Mesendoderm (in vitro differentiated cells): Measurements from ENCODE around the gene GDI1.

Experiments
- DNase-seq: peaks from one replicate; pipeline ENCODE4 v3.0.0; 2013
- H2AK5ac ChIP-seq: 2 replicates; pipeline ENCODE4 v1.6.1; 2013; ENCODE audit warnings: low read length, inconsistent platforms
- H2BK120ac ChIP-seq: 2 replicates; pipeline ENCODE4 v1.6.1; 2013; ENCODE audit warnings: low read depth, mild to moderate bottlenecking, low read length, moderate library complexity, mixed read lengths
- H2BK15ac ChIP-seq: replicated peaks from 2 replicates; pipeline ENCODE4 v1.6.1; 2013; ENCODE audit warnings: low read depth, mild to moderate bottlenecking, moderate library complexity
- H2BK5ac ChIP-seq: 2 replicates; pipeline ENCODE4 v1.6.1; 2013; ENCODE audit warnings: low read length, inconsistent platforms
- H3K18ac ChIP-seq: 2 replicates; pipeline ENCODE4 v1.6.1; 2013; ENCODE audit warnings: mild to moderate bottlenecking, low read length, mixed read lengths
- H3K23ac ChIP-seq: one replicate; pipeline ENCODE4 v1.6.1; 2013; ENCODE audit warnings: low read length
- H3K27ac ChIP-seq: 2 replicates; pipeline ENCODE4 v1.5.1; 2013; ENCODE audit warnings: low read depth, mild to moderate bottlenecking, inconsistent platforms, low read length, moderate library complexity
- H3K27me3 ChIP-seq: 2 replicates; pipeline ENCODE4 v1.6.1; 2013; ENCODE audit warnings: low read length, control low read depth, mild to moderate bottlenecking, inconsistent platforms; ENCODE audit not compliant: insufficient read depth, poor library complexity
- H3K36me3 ChIP-seq: 2 replicates; pipeline ENCODE4 v1.6.1; 2013; ENCODE audit warnings: low read length, inconsistent platforms; ENCODE audit not compliant: control insufficient read depth, insufficient read depth
- H3K4ac ChIP-seq: one replicate; pipeline ENCODE4 v1.6.1; 2013; ENCODE audit warnings: low read depth, mild to moderate bottlenecking, low read length, moderate library complexity
- H3K4me1 ChIP-seq: 2 replicates; pipeline ENCODE4 v1.6.1; 2013; ENCODE audit warnings: low read depth, low read length, inconsistent platforms; ENCODE audit not compliant: control insufficient read depth
- H3K4me2 ChIP-seq: 2 replicates; pipeline ENCODE4 v1.6.1; 2013; ENCODE audit warnings: low read length
- H3K4me3 ChIP-seq: 2 replicates; pipeline ENCODE4 v1.5.1; 2013; ENCODE audit warnings: mild to moderate bottlenecking, low read length
- H3K56ac ChIP-seq: one replicate; pipeline ENCODE4 v1.6.1; 2013; ENCODE audit warnings: low read length
- H3K79me1 ChIP-seq: 2 replicates; pipeline ENCODE4 v1.6.1; 2013; ENCODE audit warnings: low read length, inconsistent platforms
- H3K79me2 ChIP-seq: 2 replicates; pipeline ENCODE4 v1.6.1; 2013; ENCODE audit warnings: mild to moderate bottlenecking, low read length; ENCODE audit not compliant: control insufficient read depth, insufficient read depth
- H3K9ac ChIP-seq: 2 replicates; pipeline ENCODE4 v1.6.1; 2013; ENCODE audit warnings: low read length, inconsistent platforms
- H4K5ac ChIP-seq: one replicate; pipeline ENCODE4 v1.6.1; 2013; ENCODE audit warnings: low read length
- H4K8ac ChIP-seq: one replicate; pipeline ENCODE4 v1.6.1; 2013; ENCODE audit warnings: low read depth, mild to moderate bottlenecking, control low read depth, low read length, moderate library complexity
- WGBS: extraction: QIAGEN DNeasy Blood & Tissue Kit; methylation state at CpG from one replicate; pipeline ENCODE4 v1.1.7; 2013; ENCODE audit warnings: low lambda C conversion rate, missing lambda C conversion rate; ENCODE audit not compliant: insufficient coverage; ENCODE audit errors: extremely low coverage; 5-methylcytosine and 5-hydroxymethylcytosine counted together

Gene GDI1

GRCh38 chrX:154426916-154427770 is 9.8 kb upstream of the GDI1 start:
- no peak for DNase-seq
- no CpG with 5 or more reads among the region's 13 CpGs for WGBS
- Histone ChIP-seq H4K8ac (no peak overlapping the region), H3K4me3 (no peak overlapping the region), H3K27ac (no peak overlapping the region), H3K4me2 (no peak overlapping the region), H3K9ac (no peak overlapping the region), H2BK15ac (no peak overlapping the region), H2AK5ac (no peak overlapping the region), H2BK5ac (no peak overlapping the region), H3K56ac (no peak overlapping the region), H3K79me2 (no peaks in the 10 kb centered on the region), H3K79me1 (no peaks in the 10 kb centered on the region), H4K5ac (no peak overlapping the region), H3K27me3 (no peaks in the 10 kb centered on the region), H3K23ac (no peak overlapping the region), H2BK120ac (no peak overlapping the region), H3K4me1 (no peaks in the 10 kb centered on the region), H3K4ac (no peak overlapping the region), H3K18ac (no peak overlapping the region), H3K36me3 (no peaks in the 10 kb centered on the region)

- Histone ChIP-seq H3K27ac (no peak within 1 kb of the TSS), H4K5ac (no peak within 1 kb of the TSS), H3K4me1 (no peaks in the 10 kb centered on the region), H3K4ac (peak within 1 kb of the TSS; percentile 90), H3K23ac (no peak within 1 kb of the TSS), H3K27me3 (no peaks in the 10 kb centered on the region), H4K8ac (peak within 1 kb of the TSS; percentile 66), H3K18ac (peak within 1 kb of the TSS; percentile 83), H3K56ac (peak within 1 kb of the TSS; percentile 85), H2AK5ac (no peak within 1 kb of the TSS), H2BK15ac (no peak within 1 kb of the TSS), H3K4me3 (peak within 1 kb of the TSS; percentile 53), H3K79me2 (no peaks in the 10 kb centered on the region), H2BK120ac (no peak within 1 kb of the TSS), H2BK5ac (no peak within 1 kb of the TSS), H3K36me3 (no peaks in the 10 kb centered on the region), H3K9ac (peak within 1 kb of the TSS; percentile 75), H3K4me2 (peak within 1 kb of the TSS; percentile 51), H3K79me1 (no peaks in the 10 kb centered on the region)
- DNase-seq, result peak; percentile 96
- WGBS, result no CpG with 5 or more reads among the region's 87 CpGs
These were observed 8.5 kb upstream of the GDI1 start, which contains the start of gene ATP6AP1 for GRCh38 chrX:154428176-154429171. Gene ATP6AP1, plus strand, starts transcription at chrX:154428677. Its CDS starts 16 bp downstream, at chrX:154428693.

GRCh38 chrX:154429711-154430110 is 7.2 kb upstream of the GDI1 start:
- H3K79me2 ChIP-seq, result no peaks in the 10 kb centered on the region
- H3K27me3 ChIP-seq, result no peaks in the 10 kb centered on the region
- no peak overlapping the region for H3K4me3 ChIP-seq
- no peak overlapping the region for H3K27ac ChIP-seq
- WGBS, result no CpG with 5 or more reads among the region's 2 CpGs
- H4K5ac ChIP-seq, result no peak overlapping the region
- H2BK120ac ChIP-seq, result no peak overlapping the region
- no peak overlapping the region for H4K8ac ChIP-seq
- no peaks in the 10 kb centered on the region for H3K4me1 ChIP-seq
- H2AK5ac ChIP-seq, result no peak overlapping the region
- H3K36me3 ChIP-seq, result no peaks in the 10 kb centered on the region
- no peak overlapping the region for H3K18ac ChIP-seq
- no peak overlapping the region for H2BK5ac ChIP-seq
- H3K23ac ChIP-seq, result no peak overlapping the region
- no peak overlapping the region for H3K56ac ChIP-seq
- no peak overlapping the region for H3K9ac ChIP-seq
- H3K4me2 ChIP-seq, result no peak overlapping the region
- no peak overlapping the region for H2BK15ac ChIP-seq
- H3K79me1 ChIP-seq, result no peaks in the 10 kb centered on the region
- no peak overlapping the region for H3K4ac ChIP-seq
- no peak for DNase-seq

- Histone ChIP-seq H4K5ac (no peak overlapping the region), H3K4me3 (no peak overlapping the region), H3K4ac (no peak overlapping the region)
These were observed 6.5 kb upstream of the GDI1 start for GRCh38 chrX:154430479-154430878.

GRCh38 chrX:154430916-154431315 is 6.0 kb upstream of the GDI1 start:
- Histone ChIP-seq H3K4me1 (no peaks in the 10 kb centered on the region), H2BK5ac (no peak overlapping the region), H4K5ac (no peak overlapping the region), H3K27ac (no peak overlapping the region), H4K8ac (no peak overlapping the region), H3K23ac (no peak overlapping the region), H3K4ac (no peak overlapping the region), H2AK5ac (no peak overlapping the region), H3K79me2 (no peaks in the 10 kb centered on the region), H3K79me1 (no peaks in the 10 kb centered on the region), H3K56ac (peak overlapping the region; percentile 64), H3K36me3 (no peaks in the 10 kb centered on the region), H2BK15ac (no peak overlapping the region), H3K4me2 (no peak overlapping the region), H3K18ac (no peak overlapping the region), H2BK120ac (no peak overlapping the region), H3K4me3 (no peak overlapping the region), H3K9ac (no peak overlapping the region), H3K27me3 (no peaks in the 10 kb centered on the region)
- no peak for DNase-seq
- WGBS, result no CpG with 5 or more reads among the region's 7 CpGs

More at GRCh38 chrX:154430479-154430878, 6.5 kb upstream of the GDI1 start:
- no peak overlapping the region for H3K4me2 ChIP-seq
- H4K8ac ChIP-seq, result no peak overlapping the region
- H3K79me2 ChIP-seq, result no peaks in the 10 kb centered on the region
- H2AK5ac ChIP-seq, result no peak overlapping the region
- no peak overlapping the region for H2BK120ac ChIP-seq
- H3K18ac ChIP-seq, result no peak overlapping the region
- H3K56ac ChIP-seq, result peak overlapping the region; percentile 64
- H3K36me3 ChIP-seq, result no peaks in the 10 kb centered on the region
- H2BK5ac ChIP-seq, result no peak overlapping the region
- H3K23ac ChIP-seq, result no peak overlapping the region
- no peak for DNase-seq
- H3K27me3 ChIP-seq, result no peaks in the 10 kb centered on the region
- H3K9ac ChIP-seq, result no peak overlapping the region
- no CpG with 5 or more reads among the region's 6 CpGs for WGBS
- H3K4me1 ChIP-seq, result no peaks in the 10 kb centered on the region
- no peak overlapping the region for H3K27ac ChIP-seq
- no peaks in the 10 kb centered on the region for H3K79me1 ChIP-seq
- no peak overlapping the region for H2BK15ac ChIP-seq
